ENCODE data around the gene RFTN1.

Gene RFTN1

DNA sequence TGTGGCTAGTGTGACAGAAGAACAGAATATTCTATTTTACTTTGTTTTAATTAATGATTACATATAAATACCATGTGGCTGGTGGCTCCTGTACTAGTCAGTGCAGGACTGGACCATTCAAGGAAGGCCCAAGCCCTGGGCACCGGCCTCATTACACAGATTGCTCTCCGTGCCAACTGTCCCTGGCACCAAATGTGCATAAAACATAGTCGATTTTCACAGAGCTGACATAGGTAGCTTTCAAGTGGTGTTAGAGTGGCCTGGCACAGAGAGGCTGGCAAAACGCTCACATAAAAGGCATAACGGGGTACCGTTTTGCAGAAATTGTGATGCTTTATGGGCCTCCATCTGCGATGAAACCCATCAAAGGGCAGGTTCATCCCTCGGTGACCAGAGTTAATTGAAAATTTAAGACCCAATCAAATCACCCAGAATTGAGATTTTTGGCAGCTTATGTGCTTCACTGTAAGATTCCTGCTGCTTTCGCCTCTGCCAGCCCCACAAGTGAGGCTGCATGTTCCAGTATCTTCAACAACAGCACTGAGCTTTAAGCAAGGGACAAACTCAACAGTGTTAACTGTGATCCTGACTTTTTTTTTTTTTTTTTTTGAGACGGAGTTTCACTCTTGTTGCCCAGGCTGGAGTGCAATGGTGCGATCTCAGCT lies 25.9 kb downstream of the RFTN1 start:
- no peak for DNase-seq (ENCODE audit: low read depth in 2 of 2)

DNA sequence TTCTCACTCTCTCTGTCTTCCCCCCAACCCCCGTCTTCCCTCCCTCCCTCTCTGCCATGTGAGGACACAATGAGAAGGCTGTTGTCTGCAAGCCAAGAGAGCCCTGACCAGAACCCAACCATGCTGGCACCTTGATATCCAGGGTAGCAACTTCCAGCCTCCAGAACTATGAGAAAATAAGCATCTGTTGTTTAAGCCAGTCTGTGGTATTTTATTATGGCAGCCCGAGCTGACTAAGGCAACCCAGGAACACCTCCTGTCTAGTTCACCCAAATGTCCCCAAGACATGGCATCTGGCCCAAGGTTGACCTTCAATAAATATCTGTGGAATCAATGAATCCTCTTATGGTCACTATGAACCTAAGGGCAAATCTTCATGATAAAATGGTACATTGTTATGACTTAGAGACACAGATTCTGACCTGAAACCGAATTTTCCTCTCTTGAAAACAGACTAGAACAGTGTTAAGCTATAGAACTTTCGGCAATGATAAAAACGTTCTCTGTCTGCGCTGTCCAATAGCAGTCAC lies 26.5 kb downstream of the RFTN1 start:
- no peak for DNase-seq (ENCODE audit: low read depth in 2 of 2)

DNA sequence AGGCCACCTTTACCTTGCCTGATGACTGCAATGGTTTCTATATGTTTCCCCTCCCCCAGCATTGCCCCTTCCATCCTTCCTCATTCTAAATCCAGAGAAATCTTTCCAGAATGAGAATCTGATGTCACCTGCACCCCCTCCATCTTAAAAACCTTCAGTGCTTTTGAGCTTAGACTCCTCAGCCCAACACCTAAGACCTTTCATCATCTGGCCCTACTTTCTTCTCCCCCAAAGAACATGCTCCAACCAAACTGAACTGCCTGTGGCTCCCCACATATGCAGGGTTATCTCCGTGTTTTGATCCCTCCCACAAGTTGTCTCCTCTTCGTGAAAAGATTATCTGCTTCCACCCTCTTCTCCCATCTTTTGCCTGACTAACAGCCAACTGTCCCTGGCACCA lies 27.3 kb downstream of the RFTN1 start:
- no peak for DNase-seq (ENCODE audit: low read depth in 2 of 2)

DNA sequence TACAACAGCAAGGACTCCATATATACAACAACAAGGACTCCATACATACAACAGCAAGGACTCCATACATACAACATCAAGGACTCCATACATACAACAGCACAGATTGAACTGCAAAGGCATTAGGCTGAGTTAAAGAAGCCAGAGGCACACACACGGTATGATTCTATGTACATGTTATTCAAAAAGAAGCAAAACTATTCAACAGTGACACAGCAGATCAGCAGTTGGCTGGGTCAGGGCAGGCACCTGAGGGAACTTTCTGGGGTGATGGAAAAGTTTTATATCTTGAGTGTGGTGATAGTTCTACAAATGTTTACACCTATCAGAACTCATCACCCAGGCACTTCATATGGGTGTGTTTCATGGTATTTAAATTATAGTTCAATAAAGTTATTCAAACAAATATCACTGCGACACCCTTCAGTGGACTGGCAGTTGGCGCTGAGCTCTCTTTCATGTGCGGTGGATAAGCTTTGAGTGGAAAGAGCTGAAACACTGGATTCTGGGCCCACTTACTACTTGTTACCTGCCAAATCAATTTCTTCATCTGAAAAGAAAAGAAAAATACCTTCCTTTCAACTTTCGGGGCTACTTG lies 28.0 kb downstream of the RFTN1 start:
- DNase-seq (ENCODE audit: low read depth in 2 of 2) = no peak

DNA sequence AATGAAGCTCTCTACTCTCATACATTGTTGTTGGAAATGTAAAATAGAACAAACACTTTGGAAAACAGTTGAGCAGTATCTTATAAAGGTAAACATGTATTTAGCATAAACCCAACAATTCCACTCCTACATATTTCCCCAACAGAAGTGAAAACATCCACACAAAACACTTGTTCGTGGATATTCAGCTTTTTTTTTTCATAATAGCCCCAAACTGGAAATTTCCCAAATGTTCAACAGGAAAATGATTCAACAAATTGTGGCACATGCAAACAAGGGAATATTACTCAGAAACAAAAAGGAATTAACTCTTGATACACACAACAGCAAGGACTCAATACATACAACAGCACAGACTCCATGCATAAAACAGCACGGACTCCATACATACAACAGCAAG lies 28.5 kb downstream of the RFTN1 start:
- no peak for DNase-seq (ENCODE audit: low read depth in 2 of 2)

DNA sequence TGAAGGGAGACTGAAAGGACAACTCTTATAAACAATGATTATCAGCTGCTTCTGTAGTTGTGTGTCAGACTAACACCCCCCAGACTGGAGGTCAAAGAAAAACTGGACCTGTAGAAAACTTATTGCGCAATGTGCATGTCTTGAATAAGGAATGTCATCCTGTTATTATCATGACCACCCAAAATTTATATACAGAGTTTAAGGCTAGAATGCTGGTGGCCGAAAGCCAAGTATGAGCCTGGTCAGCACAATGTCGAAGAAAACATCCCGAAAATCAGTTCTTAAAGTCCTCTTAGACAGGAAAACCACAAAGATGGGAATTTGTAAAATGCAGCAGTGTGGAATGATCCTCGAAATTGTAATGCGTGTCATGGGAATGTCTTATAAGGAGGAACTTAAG lies 29.3 kb downstream of the RFTN1 start:
- DNase-seq (ENCODE audit: low read depth in 2 of 2) = no peak

DNA sequence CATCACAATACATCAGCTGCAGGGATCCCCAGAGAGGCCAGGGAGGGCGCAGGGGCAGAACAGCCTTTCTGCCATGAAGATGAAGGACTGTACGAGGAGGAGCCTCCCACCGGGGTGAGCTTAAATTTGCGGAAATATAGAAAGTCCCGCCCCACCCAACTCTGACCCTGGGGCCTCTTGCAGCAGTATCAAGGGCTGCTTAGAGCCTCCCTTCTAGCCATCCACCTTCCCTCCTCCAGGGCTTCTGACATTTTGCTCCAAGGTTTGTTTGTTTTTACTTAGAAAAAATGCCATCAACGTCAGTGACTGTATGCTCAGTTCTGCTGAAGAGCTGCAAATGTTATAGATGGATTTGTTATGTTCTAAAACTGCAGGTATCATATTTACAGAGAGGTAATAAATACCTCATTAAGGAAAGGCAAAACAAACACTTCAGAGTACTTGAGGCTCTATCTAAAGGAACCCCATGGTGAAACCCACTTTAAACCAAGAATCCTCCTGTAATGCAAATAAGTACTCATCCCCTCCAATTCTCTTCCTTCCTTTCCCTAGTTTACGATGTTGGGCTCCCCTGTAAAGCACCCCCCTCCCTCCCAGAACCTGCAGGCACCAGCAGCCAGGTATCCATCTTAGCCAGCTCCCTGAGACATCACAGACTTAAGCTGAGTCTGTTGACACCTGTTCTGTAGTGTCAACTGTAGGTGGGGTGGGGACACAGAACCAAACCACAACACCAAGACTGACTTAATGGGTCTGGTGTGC lies 30.5 kb downstream of the RFTN1 start:
- no peak for DNase-seq (ENCODE audit: low read depth in 2 of 2)

DNA sequence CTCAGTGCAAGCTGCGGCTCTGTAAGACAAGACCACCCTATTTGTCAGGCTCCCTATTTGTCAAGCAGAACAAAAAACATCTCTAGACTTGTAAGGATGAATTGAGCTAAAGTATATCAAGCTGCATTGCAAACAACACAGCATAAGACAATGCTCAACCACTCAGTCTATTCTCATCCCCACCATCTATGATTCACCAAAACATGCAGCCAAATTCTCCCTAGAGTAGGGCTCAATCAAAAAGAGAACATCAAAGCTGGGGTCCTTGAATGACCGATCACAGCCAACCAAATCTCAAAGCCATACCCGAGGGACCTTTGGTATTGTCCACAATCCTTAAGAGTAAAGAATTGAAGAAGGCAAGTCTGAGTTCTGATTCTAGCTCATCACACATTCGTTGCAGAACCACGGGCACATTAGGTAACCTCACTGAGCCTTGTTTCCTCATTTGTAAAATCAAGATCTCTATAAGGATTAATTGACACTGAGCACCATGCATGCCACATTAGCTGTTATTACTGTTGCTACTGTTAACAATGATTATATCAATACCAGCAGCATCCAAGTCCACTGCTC lies 31.2 kb downstream of the RFTN1 start:
- DNase-seq (ENCODE audit: low read depth in 2 of 2) = no peak

DNA sequence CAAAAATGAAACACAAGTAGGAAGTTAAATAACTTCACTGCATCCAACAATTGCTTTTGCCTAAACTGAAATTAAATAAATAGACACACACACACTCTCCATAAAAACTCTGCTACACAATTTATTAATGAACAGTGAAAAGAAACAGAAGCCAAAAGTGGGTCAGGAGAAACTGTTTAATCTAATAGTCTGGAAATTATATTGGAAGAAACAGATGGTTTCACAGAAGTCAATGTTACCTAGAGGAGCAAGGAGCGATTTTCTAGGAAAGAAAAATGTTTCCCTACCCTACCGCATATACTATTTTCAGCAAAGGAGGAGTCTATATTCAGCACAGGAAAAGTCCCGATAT lies 32.0 kb downstream of the RFTN1 start:
- no peak for DNase-seq (ENCODE audit: low read depth in 2 of 2)

DNA sequence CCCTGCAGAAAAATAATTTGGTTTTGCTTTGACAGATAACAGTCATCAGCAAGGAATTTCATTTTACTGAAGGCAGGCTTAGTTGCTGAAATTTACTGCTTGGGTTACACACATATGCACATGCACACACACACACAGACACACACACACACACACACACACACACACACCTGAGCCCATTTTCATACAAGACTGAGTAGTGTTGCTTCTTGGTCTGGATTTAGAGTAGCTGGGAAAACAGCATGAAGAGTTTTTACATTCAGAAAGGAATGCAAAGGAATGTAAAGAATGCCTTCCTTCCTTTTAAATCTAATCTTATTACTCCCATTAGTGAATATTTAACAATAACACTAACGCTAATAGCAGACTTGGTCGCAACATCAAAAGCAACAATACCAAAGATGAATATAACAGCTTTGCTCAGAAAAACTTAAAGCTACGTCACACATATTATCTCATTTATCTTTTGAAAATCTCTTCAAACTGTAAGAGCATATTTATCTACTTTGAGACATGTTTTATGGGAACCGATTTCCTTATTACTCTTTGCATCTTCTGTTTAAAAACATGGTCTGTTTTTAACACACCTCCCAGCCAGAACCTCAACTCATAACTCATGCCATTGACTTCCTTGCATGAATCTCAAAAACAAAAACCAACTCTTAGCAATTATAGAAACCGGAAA lies 32.5 kb downstream of the RFTN1 start:
- no peak for DNase-seq (ENCODE audit: low read depth in 2 of 2)

DNA sequence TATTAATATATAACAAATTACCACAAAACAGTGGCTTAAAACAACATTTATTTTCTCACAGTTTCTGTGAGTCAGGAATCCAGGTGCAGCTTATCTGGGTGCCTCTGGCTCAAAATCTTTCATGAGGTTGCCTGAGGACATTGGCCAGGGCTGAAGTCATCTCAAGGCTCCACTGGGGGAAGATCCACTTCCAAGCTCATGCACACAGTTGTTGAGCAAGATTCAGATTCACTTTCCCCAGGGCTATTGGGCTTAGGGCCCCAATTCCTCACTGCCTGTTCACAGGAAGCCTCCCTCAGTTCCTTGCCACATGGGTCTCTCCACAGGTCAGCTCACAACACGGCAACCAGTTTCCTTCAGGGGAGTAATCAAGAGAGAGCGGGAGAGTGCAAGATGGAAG lies 35.0 kb downstream of the RFTN1 start:
- no peak for DNase-seq (ENCODE audit: low read depth in 2 of 2)

DNA sequence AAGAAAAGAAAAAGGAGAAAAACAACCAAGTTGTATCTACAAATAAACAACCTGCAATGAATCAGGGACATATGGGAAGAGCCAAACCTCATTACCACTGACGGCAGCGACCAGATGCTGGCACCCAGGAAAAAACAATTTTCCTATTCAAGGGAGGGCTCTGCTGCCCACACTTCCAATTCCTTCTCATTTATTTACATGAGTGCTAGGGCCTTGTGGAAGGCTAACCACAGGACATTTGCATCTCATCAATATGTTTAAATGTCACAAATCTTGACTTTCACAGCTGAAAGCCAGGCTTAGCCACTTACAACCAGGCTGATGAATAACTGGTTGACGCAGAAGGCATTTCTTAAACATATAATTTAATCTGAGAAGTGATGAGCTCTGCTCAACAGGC lies 36.0 kb downstream of the RFTN1 start:
- no peak for DNase-seq (ENCODE audit: low read depth in 2 of 2)

DNA sequence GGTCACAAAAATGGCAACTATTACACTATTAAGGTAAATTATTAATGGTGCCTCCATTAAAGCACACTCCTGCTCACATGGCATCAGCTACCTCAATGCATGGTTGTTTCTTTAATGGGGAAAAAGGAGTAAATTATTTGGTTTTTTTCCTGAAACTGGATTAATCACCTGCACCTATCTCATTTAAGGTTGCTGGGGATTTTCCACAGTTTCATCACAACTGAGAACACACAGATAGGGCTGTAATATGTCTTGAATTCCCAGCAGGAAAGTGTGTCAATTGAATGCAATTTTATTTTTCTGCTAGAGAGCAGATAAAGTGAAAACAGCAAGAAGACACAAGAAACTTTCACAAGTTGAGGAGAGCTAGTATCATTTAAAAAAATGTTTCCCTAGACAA lies 36.4 kb downstream of the RFTN1 start:
- no peak for DNase-seq (ENCODE audit: low read depth in 2 of 2)

DNA sequence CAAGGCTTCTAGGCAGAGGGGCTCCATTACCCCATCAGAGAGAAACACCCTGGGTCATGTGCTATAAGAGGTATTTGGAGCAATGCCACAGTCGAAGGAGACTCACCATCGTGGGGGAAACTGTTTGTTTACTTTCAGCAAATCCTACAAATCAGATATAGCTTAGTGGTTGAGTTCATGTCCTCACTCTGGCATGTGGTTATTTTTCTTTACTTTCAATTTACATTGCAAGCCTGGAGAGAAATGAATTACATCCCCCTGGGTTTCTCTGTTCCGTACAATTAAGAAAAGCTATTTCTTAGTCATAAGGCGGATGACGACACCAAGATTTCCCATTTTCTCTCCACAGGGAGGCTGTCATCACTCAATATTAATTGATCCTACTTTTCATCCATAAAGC lies 36.9 kb downstream of the RFTN1 start:
- no peak for DNase-seq (ENCODE audit: low read depth in 2 of 2)

DNA sequence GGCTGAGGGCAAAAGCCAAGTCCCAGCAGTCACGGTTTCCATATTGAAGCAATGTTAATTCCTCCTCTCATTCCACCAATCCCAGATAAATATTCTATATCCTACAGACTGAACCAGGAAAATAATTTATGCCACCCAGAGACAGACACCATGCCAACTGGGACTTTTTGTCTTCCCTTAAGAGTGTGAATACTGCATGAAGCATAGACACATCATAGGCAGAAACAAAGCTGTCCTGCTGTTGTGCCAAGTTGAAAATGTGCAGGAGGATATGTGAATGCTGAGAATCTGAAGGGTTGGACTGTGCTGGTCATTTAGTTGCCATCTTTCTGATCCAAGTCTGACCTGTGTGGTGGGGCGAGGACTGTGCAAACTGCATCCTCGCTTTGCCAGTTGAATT lies 37.7 kb downstream of the RFTN1 start:
- no peak for DNase-seq (ENCODE audit: low read depth in 2 of 2)

DNA sequence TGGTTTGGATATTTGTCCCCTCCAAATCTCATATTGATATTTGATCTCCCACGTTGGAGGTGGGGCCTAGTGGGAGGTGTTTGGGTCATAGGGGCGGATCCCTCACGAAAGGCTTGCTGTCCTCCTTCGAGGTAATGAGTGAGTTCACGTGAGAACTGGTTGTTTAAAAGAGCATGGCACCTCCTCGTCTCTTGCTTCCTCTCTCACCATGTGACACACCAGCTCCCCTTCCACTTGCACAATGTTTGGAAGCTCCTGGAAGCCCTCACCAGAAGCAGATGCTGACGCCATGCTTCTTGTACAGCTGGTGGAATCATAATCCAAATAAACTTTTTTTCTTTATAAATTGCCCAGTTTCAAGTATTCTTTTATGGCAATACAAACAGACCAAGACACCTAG lies 38.6 kb downstream of the RFTN1 start:
- DNase-seq (ENCODE audit: low read depth in 2 of 2) = no peak

DNA sequence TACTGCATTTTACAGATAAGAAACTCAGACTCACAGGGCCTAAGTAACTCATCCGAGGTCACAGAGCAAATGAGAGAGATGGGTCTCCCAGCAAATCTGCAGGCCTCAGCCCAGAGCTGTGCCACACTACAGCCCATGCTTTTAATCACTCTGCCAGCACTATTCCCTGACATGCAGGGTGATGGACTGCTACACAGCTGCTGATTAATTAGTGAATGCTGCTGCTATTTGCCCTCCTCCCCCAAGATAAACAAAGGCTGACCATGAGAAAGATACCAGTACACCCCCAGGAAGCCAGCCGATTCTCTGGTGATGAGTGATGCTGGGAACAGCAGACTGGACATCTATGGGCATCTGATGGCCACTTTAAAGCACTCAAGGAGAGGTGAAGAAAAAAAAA lies 39.3 kb downstream of the RFTN1 start:
- no peak for DNase-seq (ENCODE audit: low read depth in 2 of 2)

DNA sequence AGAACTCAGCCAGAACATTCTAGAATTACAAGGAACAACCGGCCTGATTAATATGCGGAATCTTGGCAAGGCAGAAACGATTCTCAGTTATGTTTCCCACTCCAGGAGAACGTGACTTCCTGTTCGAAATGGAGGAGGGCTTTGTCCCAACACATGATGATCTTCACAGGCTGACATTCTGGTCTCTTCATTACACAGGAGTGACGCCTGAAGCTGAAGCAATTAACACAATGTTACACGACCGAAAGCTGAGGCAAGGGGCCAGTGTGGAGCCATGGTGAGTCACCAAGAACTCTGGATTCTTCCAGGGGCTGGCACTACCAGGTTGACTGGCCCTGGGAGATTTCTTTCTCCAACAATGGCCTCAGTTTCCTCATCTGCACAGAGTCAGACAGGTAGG lies 40.9 kb downstream of the RFTN1 start:
- no peak for DNase-seq (ENCODE audit: low read depth in 2 of 2)

DNA sequence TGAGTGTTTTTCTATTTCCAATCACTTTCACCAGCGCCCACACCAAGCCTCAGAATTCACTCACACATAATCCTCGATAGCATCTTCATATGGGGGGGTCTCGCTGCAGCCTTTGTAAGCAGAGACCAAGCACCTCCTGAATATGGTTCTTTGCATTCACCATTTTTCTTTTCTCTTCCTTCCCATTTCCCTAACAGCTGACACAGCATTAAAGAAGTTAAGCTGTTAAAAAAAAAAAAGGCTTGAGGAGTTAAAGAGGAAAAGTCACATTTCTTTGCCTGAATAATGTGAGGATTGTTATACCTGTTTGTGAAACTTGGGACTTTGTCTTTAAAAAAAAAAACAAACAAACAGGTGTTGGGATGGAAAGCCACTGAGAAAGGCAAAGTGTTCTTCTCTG lies 41.6 kb downstream of the RFTN1 start:
- DNase-seq (ENCODE audit: low read depth in 2 of 2) = no peak

DNA sequence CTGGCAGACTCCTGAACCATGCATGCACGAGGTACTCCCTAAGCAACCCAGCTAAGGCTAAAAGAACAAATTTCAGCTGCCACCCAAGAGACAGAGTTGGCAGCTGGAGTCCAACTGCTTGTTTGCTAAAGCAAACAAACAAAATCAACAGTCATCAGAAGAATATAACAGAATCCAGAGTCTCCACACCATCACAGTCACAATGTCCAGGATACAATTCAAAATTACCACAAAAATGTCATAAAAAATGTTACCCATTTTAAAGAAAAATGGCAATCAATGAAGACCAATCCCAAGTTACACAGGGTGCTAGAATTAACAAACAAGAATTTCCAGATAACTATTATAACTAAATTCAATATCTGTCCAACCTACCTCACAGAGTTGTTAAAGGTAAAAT lies 42.9 kb downstream of the RFTN1 start:
- DNase-seq (ENCODE audit: low read depth in 2 of 2) = no peak

DNA sequence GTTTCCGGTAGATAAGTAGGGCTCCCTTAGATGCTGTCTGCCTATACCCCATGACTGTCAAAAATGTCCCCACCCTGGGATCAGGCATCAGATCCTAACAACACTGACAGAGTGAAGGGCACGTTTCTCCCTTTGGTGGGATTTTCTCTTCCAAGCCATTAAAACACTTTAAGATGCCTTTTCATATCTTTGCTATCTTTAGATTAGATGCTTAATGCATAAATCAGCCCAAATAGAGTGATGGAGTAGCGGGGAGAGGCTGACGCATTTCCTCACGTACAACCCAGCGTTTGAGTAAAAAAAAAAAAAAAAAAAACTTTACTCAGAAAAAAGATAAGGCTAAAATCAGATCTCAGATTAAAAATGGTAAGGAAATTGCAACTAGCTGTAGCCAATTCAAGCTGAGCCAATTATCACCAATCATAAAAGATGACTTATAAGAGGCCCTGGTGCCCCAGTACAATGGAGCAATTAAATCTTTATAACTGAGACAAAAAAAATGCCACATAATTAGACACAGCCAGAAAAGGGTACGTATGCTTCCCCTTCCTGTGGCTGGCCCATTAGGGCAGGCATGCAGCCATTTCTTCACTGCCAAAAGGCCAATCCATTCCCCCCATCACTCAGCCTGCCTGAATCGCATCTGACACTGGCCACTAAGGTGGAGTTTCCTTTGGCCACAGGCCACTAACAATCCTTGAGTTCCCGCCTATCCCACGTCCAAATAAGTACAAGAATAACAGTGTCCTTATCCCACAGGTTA lies 45.0 kb downstream of the RFTN1 start:
- DNase-seq (ENCODE audit: low read depth in 2 of 2) = no peak

DNA sequence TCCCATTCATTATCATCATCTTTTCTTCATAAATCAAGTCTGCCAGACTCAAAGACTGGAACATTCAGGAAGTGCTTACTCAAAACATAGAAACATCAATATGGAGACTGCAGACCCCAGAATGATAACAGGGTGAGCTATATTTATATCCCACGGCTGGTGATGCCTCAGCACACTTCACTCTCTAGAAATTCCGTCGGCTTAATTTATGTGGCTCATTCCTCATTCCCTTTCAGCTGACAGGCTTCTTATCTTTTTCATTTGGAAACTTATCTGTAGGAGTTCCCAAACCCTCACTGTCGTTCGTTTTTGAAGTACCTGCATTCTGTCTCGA lies 45.5 kb downstream of the RFTN1 start:
- DNase-seq (ENCODE audit: low read depth in 2 of 2) = no peak

Measured in stimulated activated CD4-positive, alpha-beta T cell treated with anti-CD3 and anti-CD28 coated beads, Interleukin-15, amount 100 ng/mL, for 48 hours (primary cell).